WI38 (cell line): Measurements from ENCODE around the gene KCNJ5.
"Not testable (repeated sequence)": the region's sequence is repeated elsewhere in the genome, so short reads cannot be mapped to it uniquely, and the experiment has no call there.

Source experiments
- H3K4me3 ChIP-seq: 2 replicates; pipeline ENCODE4 v1.5.1; 2011; ENCODE audit warnings: low read depth, mild to moderate bottlenecking, control low read depth, low read length
- CTCF ChIP-seq: IDR thresholded peaks from 2 replicates; pipeline ENCODE4 v1.5.1; 2012; ENCODE audit warnings: low read depth, mild to moderate bottlenecking, control low read depth, low read length

The KCNJ5 gene

GRCh38 chr11:128919216-128919615 is 28.1 kb downstream of the KCNJ5 start:
- no peak for TF ChIP-seq CTCF
- no peak overlapping the region for H3K4me3 ChIP-seq

- H3K4me3 ChIP-seq, result not testable (repeated sequence)
These were observed 28.5 kb downstream of the KCNJ5 start for GRCh38 chr11:128919635-128920034.

- no peak overlapping the region for H3K4me3 ChIP-seq
- no peak for TF ChIP-seq CTCF
These were observed 29.5 kb downstream of the KCNJ5 start for GRCh38 chr11:128920666-128921065.

GRCh38 chr11:128921793-128922192 is 30.6 kb downstream of the KCNJ5 start:
- TF ChIP-seq CTCF, result no peak
- no peak overlapping the region for H3K4me3 ChIP-seq

- H3K4me3 ChIP-seq, result no peak overlapping the region
- TF ChIP-seq CTCF, result no peak
These were observed 32.9 kb downstream of the KCNJ5 start for GRCh38 chr11:128924104-128924503.

GRCh38 chr11:128924510-128925249 is 33.5 kb downstream of the KCNJ5 start:
- no peak for TF ChIP-seq CTCF

GRCh38 chr11:128925250-128925600 is 34.1 kb downstream of the KCNJ5 start:
- no peak overlapping the region for H3K4me3 ChIP-seq
- no peak for TF ChIP-seq CTCF

More at GRCh38 chr11:128924510-128925249, 33.5 kb downstream of the KCNJ5 start:
- no peak overlapping the region for H3K4me3 ChIP-seq

GRCh38 chr11:128926000-128926399 is 34.8 kb downstream of the KCNJ5 start:
- no peak overlapping the region for H3K4me3 ChIP-seq
- no peak for TF ChIP-seq CTCF
